NB4 (cell line): ENCODE data around the gene TCTN3.
"Not testable (repeated sequence)": the region's sequence is repeated elsewhere in the genome, so short reads cannot be mapped to it uniquely, and the experiment has no call there.

ENCODE experiments used
- DNase-seq: peaks from one replicate; pipeline ENCODE4 v3.0.0; 2010; ENCODE audit warnings: low read depth
- H3K4me3 ChIP-seq: one replicate; pipeline ENCODE4 v1.5.1; 2011; ENCODE audit warnings: mild to moderate bottlenecking, low read depth, low read length, moderate library complexity
- CTCF ChIP-seq: IDR thresholded peaks from one replicate; pipeline ENCODE4 v1.5.1; 2012; ENCODE audit warnings: low read depth, low read length
- MAX ChIP-seq: IDR thresholded peaks from 2 replicates; pipeline ENCODE4 v1.6.1; 2011; ENCODE audit warnings: low read depth, low read length
- MYC ChIP-seq: IDR thresholded peaks from 2 replicates; pipeline ENCODE4 v1.6.1; 2011; ENCODE audit warnings: low read depth, low read length
- POLR2A ChIP-seq: IDR thresholded peaks from 2 replicates; pipeline ENCODE4 v1.6.1; 2011; ENCODE audit warnings: mild to moderate bottlenecking; ENCODE audit not compliant: insufficient read length; ENCODE audit errors: extremely low read depth

Gene TCTN3

GRCh38 chr10:95693668-95694534, at the start of gene TCTN3:
Gene TCTN3 (minus strand): TSS chr10:95693927. CDS start chr10:95693899, 28 bp downstream.
- peak; percentile 100 for DNase-seq
- peak; percentile 87; the same call in 1 of the 2 replicates for TF ChIP-seq MAX
- peak; percentile 89 for TF ChIP-seq CTCF
- peak; percentile 93 for TF ChIP-seq MYC
- peak; percentile 87 for TF ChIP-seq POLR2A
- H3K4me3 ChIP-seq, result peak within 1 kb of the TSS; percentile 97

- TF ChIP-seq MAX (no peak), MYC (no peak), POLR2A (no peak), CTCF (no peak)
- H3K4me3 ChIP-seq, result no peak overlapping the region
Measured at GRCh38 chr10:95742962-95743535, 49.3 kb upstream of the TCTN3 start.

GRCh38 chr10:95742485-95742884, 48.8 kb upstream of the TCTN3 start:
- no peak for TF ChIP-seq CTCF
- TF ChIP-seq POLR2A, result no peak
- no peak for TF ChIP-seq MAX
- TF ChIP-seq MYC, result no peak
- no peak for DNase-seq
- H3K4me3 ChIP-seq, result no peak overlapping the region

More at GRCh38 chr10:95742962-95743535, 49.3 kb upstream of the TCTN3 start:
- no peak for DNase-seq

- no peak for DNase-seq
- no peak overlapping the region for H3K4me3 ChIP-seq
- TF ChIP-seq CTCF, result no peak
- no peak for TF ChIP-seq POLR2A
- no peak for TF ChIP-seq MAX
- no peak for TF ChIP-seq MYC
Measured at GRCh38 chr10:95741807-95742467, 48.2 kb upstream of the TCTN3 start.

DNA sequence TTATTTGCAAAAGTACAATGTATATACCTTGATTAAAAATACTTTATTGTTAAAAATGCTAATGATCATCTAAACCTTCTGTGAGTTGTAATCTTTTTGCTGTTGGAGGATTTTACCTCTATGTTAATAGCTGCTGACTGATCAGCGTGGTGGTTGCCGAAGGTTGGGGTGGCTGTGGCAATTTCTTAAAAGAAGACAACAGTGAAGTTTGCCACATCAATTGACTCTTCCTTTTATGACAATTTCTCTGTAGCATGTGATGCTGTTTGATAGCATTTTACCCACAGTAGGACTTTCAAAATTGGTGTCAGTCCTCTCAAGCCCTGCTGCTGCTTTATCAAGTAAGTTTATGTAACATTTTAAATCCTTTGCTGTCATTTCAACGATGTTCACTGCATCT, 45.3 kb upstream of the TCTN3 start:
- H3K4me3 ChIP-seq, result no peak overlapping the region
- TF ChIP-seq CTCF (no peak), POLR2A (no peak), MAX (no peak), MYC (no peak)
- DNase-seq, result no peak

DNA sequence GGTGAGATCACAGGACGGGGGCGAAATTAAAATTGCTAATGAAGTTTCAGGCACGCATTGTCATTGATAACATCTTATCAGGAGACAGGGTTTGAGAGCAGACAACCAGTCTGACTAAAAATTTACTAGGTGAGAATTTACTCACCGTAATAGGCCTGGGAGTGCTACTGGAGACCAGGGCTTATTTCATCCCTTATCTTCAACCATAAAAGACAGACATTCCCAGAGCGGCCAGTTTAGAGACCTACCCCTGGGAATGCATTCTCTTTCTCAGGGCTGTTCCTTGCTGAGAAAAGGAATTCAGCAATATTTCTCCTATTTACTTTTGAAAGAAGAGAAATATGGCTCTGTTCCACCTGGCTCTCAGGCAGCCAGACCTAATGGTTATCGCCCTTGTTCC, 39.2 kb upstream of the TCTN3 start:
- DNase-seq, H3K4me3 ChIP-seq: not testable (repeated sequence)
